Common myeloid progenitor, CD34-positive (primary cell): ENCODE data around the gene APOL4.

Experiments used
- CTCF ChIA-PET: fragments of 350-600 bp; sonication (Branson Sonifier 250); formaldehyde crosslinking; loops from one replicate; lab custom pipeline; 2021; ENCODE audit warnings: antibody characterized with exemption; lab: Charles Lee
- POLR2A ChIA-PET: fragments of 350-600 bp; sonication (Branson Sonifier 250); formaldehyde crosslinking; loops from one replicate; lab custom pipeline; 2021; ENCODE audit warnings: antibody characterized with exemption; lab: Charles Lee
- DNase-seq, 3 donors: peaks; one replicate each; pipeline versions ENCODE4 v3.0.0 to v3.0.0-alpha.2; 2013
- H3K27ac ChIP-seq, 2 experiments: 1 replicate in 1 of 2; 2 replicates in 1 of 2; pipeline ENCODE4 v1.7.0; 2013; ENCODE audit warnings: inconsistent platforms in 2 of 2, low read length in 2 of 2, mild to moderate bottlenecking in 2 of 2, low read depth in 1 of 2, moderate library complexity in 1 of 2; ENCODE audit not compliant: severe bottlenecking in 2 of 2, insufficient read depth in 1 of 2, poor library complexity in 1 of 2
- H3K27me3 ChIP-seq, 5 experiments: replicated peaks in 2 of 5; 1 replicate in 3 of 5; 2 replicates in 2 of 5; pipeline versions ENCODE4 v1.6.1 to v1.7.0; 2013; ENCODE audit warnings: low read length in 4 of 5, mild to moderate bottlenecking in 2 of 5, moderate library complexity in 2 of 5, inconsistent platforms in 1 of 5; ENCODE audit not compliant: insufficient read depth in 5 of 5, control insufficient read depth in 4 of 5
- H3K36me3 ChIP-seq, 4 experiments: 1 replicate in 2 of 4; 2 replicates in 2 of 4; pipeline versions ENCODE4 v1.6.1 to v1.7.0; 2013; ENCODE audit warnings: low read length in 3 of 4, control low read depth in 1 of 4, mild to moderate bottlenecking in 1 of 4; ENCODE audit not compliant: control insufficient read depth in 4 of 4, insufficient read depth in 4 of 4
- H3K4me1 ChIP-seq, 4 experiments: 1 replicate in 3 of 4; 2 replicates in 1 of 4; pipeline versions ENCODE4 v1.6.1 to v1.7.1; 2013; ENCODE audit warnings: low read length in 3 of 4, mild to moderate bottlenecking in 3 of 4, control low read depth in 1 of 4, inconsistent platforms in 1 of 4, moderate library complexity in 1 of 4; ENCODE audit not compliant: control insufficient read depth in 4 of 4, insufficient read depth in 4 of 4; ENCODE audit errors: control extremely low read depth in 1 of 4
- H3K4me3 ChIP-seq, 7 experiments: 1 replicate in 4 of 7; 2 replicates in 3 of 7; pipeline versions ENCODE4 v1.5.1 to v1.7.0; 2013; ENCODE audit warnings: mild to moderate bottlenecking in 7 of 7, low read length in 6 of 7, moderate library complexity in 6 of 7, inconsistent platforms in 2 of 7, low read depth in 2 of 7, control low read depth in 1 of 7; ENCODE audit not compliant: insufficient read depth in 4 of 7, control insufficient read depth in 1 of 7; ENCODE audit errors: extremely low read depth in 1 of 7
- H3K9me3 ChIP-seq, 5 experiments: 1 replicate in 4 of 5; 2 replicates in 1 of 5; pipeline versions ENCODE4 v1.6.1 to v1.7.1; 2013; ENCODE audit warnings: low read length in 4 of 5, mild to moderate bottlenecking in 2 of 5, inconsistent platforms in 1 of 5, low read depth in 1 of 5, moderate library complexity in 1 of 5; ENCODE audit not compliant: control insufficient read depth in 4 of 5, insufficient read depth in 2 of 5; ENCODE audit errors: control extremely low read depth in 1 of 5
- WGBS: methylation state at CpG from one replicate; pipeline ENCODE4 v1.1.5; 2013; ENCODE audit not compliant: insufficient coverage; 5-methylcytosine and 5-hydroxymethylcytosine counted together

APOL4 gene

DNA sequence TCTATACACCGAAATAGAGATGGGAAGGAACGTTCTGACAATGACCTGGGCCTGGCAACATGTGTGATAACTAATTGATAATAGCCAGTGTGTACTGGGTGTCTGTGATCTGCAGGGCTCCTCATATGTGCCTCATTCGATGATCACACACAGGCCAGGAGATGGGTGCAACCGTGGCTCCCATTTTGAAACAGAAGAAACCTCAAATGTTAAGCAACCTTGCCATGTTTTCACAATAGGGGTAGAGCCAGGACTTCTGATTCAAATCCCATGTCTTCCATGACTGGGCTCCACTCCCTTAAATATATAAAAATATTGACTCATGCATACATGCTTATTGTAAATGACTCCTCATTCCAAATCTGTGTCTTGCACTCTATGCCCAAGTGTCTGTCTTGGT lies 52.2 kb downstream of the APOL4 start:
- H3K27me3 ChIP-seq = no peaks in the 10 kb centered on the region
- peaks cover 3 to 23% (median 14%) of the 10 kb centered on the region in 4 experiments for H3K4me1 ChIP-seq
- peaks cover 0 to 6% (median 0%) of the 10 kb centered on the region in 5 experiments for H3K9me3 ChIP-seq
- no peak for DNase-seq
- ChIA-PET CTCF (interaction anchor here (11.2 kb wide), 1 partner anchor 30 kb away, joined by 171 read pairs; no protein-coding TSS in a partner anchor), POLR2A (no interaction called here)
- no peak overlapping the region for H3K4me3 ChIP-seq
- H3K36me3 ChIP-seq = peaks cover 2 to 39% (median 13%) of the 10 kb centered on the region in 4 experiments
- H3K27ac ChIP-seq = no peak overlapping the region
- 72% methylated on average over 2 of the region's 4 CpGs for WGBS

DNA sequence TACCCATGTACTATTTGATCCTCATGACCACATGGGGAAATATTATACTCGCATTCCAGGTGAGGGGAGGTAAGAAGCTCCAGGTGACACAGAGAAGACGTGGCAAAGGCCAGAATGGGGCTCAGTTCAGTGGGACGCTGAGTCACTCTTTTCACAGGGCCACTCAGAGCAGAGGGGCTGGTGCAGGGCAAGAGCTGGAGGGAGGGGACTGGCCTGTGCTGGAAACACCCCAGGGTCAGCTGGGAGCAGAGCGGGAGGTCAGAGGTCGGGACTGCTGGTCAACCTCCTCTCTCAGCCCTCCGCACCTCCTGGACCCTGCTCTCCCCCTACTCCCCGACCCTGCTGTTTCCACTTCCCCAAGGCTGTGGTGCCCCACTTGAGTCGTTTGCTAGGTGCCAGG lies 53.2 kb downstream of the APOL4 start:
- CTCF ChIA-PET = interaction anchor here (1.1 to 11.2 kb wide), 4 partner anchors 16 to 37 kb away, joined by 3 to 171 read pairs (median 3); no protein-coding TSS in a partner anchor
- WGBS = 90% methylated on average over 7 of the region's 8 CpGs

DNA sequence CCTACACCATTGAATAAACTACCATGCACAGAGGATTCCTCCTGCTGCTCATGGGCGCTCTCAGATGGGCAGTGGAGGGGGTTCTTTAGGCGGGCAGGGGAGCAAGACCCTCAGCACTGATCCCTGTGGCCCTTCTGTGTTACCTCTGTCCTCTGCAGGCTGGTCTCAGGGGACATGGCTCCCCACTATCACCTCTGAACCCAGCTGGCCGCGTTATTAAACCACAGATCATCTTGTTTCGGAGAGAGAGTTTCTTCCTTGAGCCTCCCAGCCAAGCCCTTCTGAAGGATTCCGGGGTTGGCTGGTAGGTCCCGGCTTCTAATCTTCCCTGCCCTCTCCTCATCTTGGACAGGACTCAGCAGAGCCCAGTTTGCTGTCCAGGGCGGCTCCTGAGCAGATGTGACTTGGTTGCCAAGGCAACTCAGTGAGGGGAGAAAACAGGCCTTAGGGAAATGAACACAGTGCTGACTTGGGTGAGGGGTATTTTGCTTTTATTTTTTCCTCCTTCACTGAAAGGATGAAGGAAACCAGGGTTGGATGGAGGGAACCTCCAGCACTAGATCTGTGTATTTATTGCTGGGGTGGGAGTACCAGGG lies 54.3 kb downstream of the APOL4 start:
- DNase-seq = no peak
- POLR2A ChIA-PET = no interaction called here
- peaks cover 0 to 4% (median 0%) of the 10 kb centered on the region in 5 experiments for H3K9me3 ChIP-seq
- peaks cover 6 to 61% (median 21%) of the 10 kb centered on the region in 4 experiments for H3K36me3 ChIP-seq
- CTCF ChIA-PET = interaction anchor here (1.0 to 11.2 kb wide), 3 partner anchors 18 to 38 kb away, joined by 3 to 171 read pairs (median 3); no protein-coding TSS in a partner anchor
- H3K4me3 ChIP-seq = no peak overlapping the region
- H3K27ac ChIP-seq = no peak overlapping the region
- peaks cover 0 to 7% (median 3%) of the 10 kb centered on the region in 4 experiments for H3K4me1 ChIP-seq
- 93% methylated on average over 8 of the region's 8 CpGs for WGBS
- H3K27me3 ChIP-seq = no peaks in the 10 kb centered on the region

More for the DNA sequence above, 53.2 kb downstream of the APOL4 start:
- Histone ChIP-seq H3K4me1 (peaks cover 0 to 13% (median 6%) of the 10 kb centered on the region in 4 experiments), H3K9me3 (peaks cover 0 to 6% (median 0%) of the 10 kb centered on the region in 5 experiments), H3K27me3 (no peaks in the 10 kb centered on the region), H3K36me3 (peaks cover 3 to 50% (median 16%) of the 10 kb centered on the region in 4 experiments), H3K4me3 (no peak overlapping the region), H3K27ac (no peak overlapping the region)
- no peak for DNase-seq
- POLR2A ChIA-PET = no interaction called here

DNA sequence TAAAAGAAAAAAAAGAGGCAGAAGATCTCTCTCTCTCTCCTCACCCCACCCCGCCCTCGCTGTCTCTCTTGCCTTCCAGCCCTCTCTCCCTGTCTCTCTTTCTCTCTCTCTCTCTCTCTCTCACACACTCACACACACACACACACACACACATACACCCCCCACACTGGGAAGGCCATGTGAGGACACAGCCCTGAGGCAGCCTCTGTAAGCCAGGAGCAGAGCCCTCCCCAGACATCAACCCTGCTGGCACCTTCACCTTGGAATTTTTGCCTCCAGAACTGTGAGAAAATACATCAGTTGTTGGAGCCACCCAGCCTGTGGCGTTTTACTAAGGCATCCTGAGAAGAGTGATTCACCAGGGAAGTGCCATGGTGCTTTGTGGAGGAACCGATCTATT lies 55.7 kb downstream of the APOL4 start:
- no peaks in the 10 kb centered on the region for H3K27me3 ChIP-seq
- H3K9me3 ChIP-seq = no peaks in the 10 kb centered on the region
- no peak overlapping the region for H3K4me3 ChIP-seq
- WGBS = 96% methylated on average over 2 of the region's 4 CpGs
- no peak for DNase-seq
- peaks cover 6 to 70% (median 25%) of the 10 kb centered on the region in 4 experiments for H3K36me3 ChIP-seq
- ChIA-PET CTCF (interaction anchor here (1.4 to 11.2 kb wide), 3 partner anchors 10 to 40 kb away, joined by 4 to 171 read pairs (median 9); no protein-coding TSS in a partner anchor), POLR2A (interaction anchor here (1.2 to 2.4 kb wide), 2 partner anchors 32 to 35 kb away, joined by 8 to 10 read pairs; no protein-coding TSS in a partner anchor)
- peaks cover 0 to 7% (median 3%) of the 10 kb centered on the region in 4 experiments for H3K4me1 ChIP-seq
- no peak overlapping the region for H3K27ac ChIP-seq

DNA sequence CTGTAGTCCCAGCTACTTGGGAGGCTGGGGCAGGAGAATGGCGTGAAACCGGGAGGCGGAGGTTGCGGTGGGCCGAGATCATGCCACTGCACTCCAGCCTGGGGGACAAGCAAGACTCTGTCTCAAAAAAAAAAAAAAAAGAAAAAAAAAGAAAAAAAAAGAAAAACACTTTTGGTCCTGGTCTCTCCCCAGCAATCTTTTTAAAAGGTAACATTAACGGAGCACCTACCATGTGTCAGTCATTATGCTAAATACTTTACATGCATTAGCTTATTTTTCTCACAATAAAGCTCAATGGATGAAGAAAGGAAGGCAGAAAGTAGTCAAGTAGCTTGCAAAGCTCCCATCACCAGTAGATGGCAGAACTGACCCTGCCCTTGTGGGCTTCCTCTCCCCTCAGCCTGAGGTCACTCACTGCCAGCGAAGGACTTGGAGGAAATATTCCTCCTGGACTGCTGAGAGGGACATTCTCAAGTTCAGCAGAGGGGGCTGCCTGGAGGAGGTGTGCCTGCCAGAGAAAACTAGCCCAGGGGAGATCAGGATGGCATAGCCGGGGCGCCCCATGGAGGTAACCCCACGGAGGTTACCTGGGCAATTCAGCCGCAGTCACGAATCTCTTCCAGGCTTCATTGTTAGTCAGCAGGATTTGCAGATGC lies 56.6 kb downstream of the APOL4 start:
- H3K9me3 ChIP-seq = no peaks in the 10 kb centered on the region
- POLR2A ChIA-PET = interaction anchor here (1.2 to 2.4 kb wide), 2 partner anchors 33 to 35 kb away, joined by 8 to 10 read pairs; no protein-coding TSS in a partner anchor

DNA sequence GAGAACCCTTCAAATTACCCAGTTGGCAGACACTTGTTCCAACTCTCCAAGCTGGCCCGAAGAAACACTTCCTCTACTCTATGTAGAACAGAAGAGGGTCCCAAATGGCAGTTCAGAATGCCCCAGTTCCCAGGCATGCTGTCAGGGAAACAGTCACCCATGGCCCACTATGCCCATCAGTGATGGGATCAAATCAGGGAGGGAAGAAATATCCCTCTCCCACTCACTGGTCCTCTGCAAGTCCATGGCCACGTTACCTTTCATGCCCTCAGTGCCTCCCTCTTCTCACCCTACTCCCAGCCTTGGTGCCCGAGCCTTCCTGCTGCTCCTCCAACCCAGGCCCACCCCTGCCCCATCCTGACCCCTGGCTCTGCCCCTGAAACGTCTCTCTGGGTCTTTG lies 57.7 kb downstream of the APOL4 start:
- Histone ChIP-seq H3K27ac (no peak overlapping the region), H3K36me3 (peaks cover 6 to 70% (median 27%) of the 10 kb centered on the region in 4 experiments), H3K4me1 (peaks cover 0 to 7% (median 3%) of the 10 kb centered on the region in 4 experiments), H3K4me3 (no peak overlapping the region), H3K27me3 (no peaks in the 10 kb centered on the region), H3K9me3 (no peaks in the 10 kb centered on the region)
- ChIA-PET CTCF (interaction anchor here (0.6 to 11.2 kb wide), 4 partner anchors 11 to 51 kb away, joined by 3 to 171 read pairs (median 4); no protein-coding TSS in a partner anchor), POLR2A (no interaction called here)
- WGBS = 92% methylated on average over 4 of the region's 4 CpGs
- DNase-seq = no peak

More for the DNA sequence above, 56.6 kb downstream of the APOL4 start:
- Histone ChIP-seq H3K4me3 (no peak overlapping the region), H3K4me1 (peaks cover 0 to 7% (median 3%) of the 10 kb centered on the region in 4 experiments), H3K27me3 (no peaks in the 10 kb centered on the region), H3K36me3 (peaks cover 6 to 77% (median 28%) of the 10 kb centered on the region in 4 experiments), H3K27ac (no peak overlapping the region)
- peak; percentile 38 to 64 (median 59) for DNase-seq
- CTCF ChIA-PET = interaction anchor here (0.7 to 11.2 kb wide), 13 partner anchors 9 to 133 kb away, joined by 3 to 171 read pairs (median 4); partner anchors contain the start of gene APOL3
- WGBS = 80% methylated on average over 6 of the region's 12 CpGs
